GM21390 (cell line): ENCODE results near the gene PTGFR.

Experiments
- ATAC-seq: cut with Tn5 transposase; IDR thresholded peaks from one replicate; pipeline ENCODE4 v1.9.1; 2021; ENCODE audit not compliant: unreplicated experiment

Gene PTGFR

GRCh38 chr1:78586572-78586971 is 95.8 kb downstream of the PTGFR start:
- no peak for ATAC-seq

GRCh38 chr1:78587211-78587610 is 96.4 kb downstream of the PTGFR start:
- no peak for ATAC-seq
